Calu3 (cell line): ENCODE data around the gene ZNF277. TPM values are rescaled to one million over a fixed set of nuclear protein-coding genes. Genes with fewer than 3 reads are reported as not detected.
A peak's percentile ranks its signal among the peaks of the same experiment; 100 is the strongest.

Source experiments
- BruUV-seq: library from RNA; stranded (reverse); fragments of 400-500 nt; replicated peaks from 2 replicates; lab custom pipeline; 2021; lab: Mats Ljungman, UMichigan
- CTCF ChIA-PET: fragments of 300-600 bp; sonication (Branson Sonifier 250); formaldehyde crosslinking; loops from one replicate; lab custom pipeline; 2022; ENCODE audit warnings: antibody characterized with exemption; lab: Charles Lee
- DNase-seq: peaks from one replicate; pipeline ENCODE4 v3.0.0; 2022
- H3K27ac Mint-ChIP-seq: one replicate; pipeline ENCODE4 v1.8.0; 2022; ENCODE audit warnings: mixed read lengths; ENCODE audit not compliant: unreplicated experiment
- H3K27me3 Mint-ChIP-seq: one replicate; pipeline ENCODE4 v1.8.0; 2022; ENCODE audit warnings: mixed read lengths; ENCODE audit not compliant: unreplicated experiment
- H3K36me3 Mint-ChIP-seq: one replicate; pipeline ENCODE4 v1.8.0; 2022; ENCODE audit warnings: mild to moderate bottlenecking, moderate library complexity, mixed read lengths; ENCODE audit not compliant: insufficient read depth, unreplicated experiment
- H3K4me1 Mint-ChIP-seq: one replicate; pipeline ENCODE4 v1.8.0; 2022; ENCODE audit warnings: mild to moderate bottlenecking, low read depth, mixed read lengths; ENCODE audit not compliant: unreplicated experiment
- H3K4me3 Mint-ChIP-seq: one replicate; pipeline ENCODE4 v1.8.0; 2022; ENCODE audit warnings: mild to moderate bottlenecking, low read depth, moderate library complexity, mixed read lengths; ENCODE audit not compliant: unreplicated experiment
- H3K9me3 Mint-ChIP-seq: one replicate; pipeline ENCODE4 v1.8.0; 2022; ENCODE audit warnings: low read depth, mixed read lengths; ENCODE audit not compliant: unreplicated experiment
- intact Hi-C: fragments of 100-400 bp; cut with micrococcal nuclease; formaldehyde crosslinking; loops from one replicate; pipeline ENCODE4 v1.10.0; 2022; ENCODE audit not compliant: unreplicated experiment
- total RNA-seq: library from RNA; stranded (reverse); gene quantifications from 2 replicates; pipeline ENCODE4 v1.2.3, GENCODE V29; 2022
- TF ChIP-seq, protein P1 (sequence below): fragments of 200-600 bp; IDR thresholded peaks from one replicate; pipeline ENCODE4 v1.8.0; 2022; ENCODE audit warnings: antibody characterized with exemption; ENCODE audit not compliant: unreplicated experiment

ZNF277 gene
- total RNA-seq, 1 experiment from 2014 or later = 18.1 TPM

DNA sequence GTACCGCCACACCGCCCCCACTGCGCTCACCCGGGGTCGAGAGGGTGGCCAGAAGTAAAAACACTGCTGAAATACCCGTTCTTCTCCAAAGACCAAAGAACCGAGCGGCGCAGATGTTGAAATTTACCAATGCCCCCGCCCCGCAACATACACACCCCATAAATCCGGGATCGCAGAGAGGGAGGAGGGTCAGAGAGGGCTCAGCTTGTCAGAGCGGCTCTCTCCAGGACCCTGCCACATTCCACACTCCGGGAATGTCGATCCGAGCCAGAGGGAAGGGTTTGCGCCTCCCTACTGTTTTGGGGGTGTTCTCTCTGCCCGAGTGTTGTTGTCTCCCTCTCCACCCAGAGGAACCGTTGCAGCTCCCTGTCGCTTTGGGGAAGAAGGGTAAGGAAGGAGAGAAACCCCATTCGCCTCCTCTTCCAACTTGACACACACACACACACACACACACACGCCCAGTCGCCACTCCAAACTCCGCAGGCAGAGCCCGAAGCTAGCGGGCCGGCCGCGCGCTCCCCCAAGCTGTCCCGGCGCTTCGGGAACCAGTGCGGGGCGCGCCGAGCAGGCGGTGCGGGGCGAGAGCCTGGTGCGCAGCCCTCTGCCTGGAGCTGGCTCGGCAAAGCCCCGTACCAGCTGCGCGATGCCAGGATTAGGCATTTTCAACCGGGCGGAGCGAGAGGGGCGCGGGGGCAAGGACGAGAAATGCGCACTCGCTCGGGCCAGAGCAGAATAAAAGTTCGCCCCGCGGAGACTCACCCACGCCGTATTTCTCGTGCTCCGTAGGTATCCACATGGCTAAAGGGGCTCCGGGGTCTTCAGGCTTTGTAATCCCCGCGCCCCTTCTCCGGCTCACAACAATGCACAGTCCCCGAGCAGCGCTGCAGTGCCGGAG is 905 bp upstream of the ZNF277 start:
- TF ChIP-seq, protein P1, sequence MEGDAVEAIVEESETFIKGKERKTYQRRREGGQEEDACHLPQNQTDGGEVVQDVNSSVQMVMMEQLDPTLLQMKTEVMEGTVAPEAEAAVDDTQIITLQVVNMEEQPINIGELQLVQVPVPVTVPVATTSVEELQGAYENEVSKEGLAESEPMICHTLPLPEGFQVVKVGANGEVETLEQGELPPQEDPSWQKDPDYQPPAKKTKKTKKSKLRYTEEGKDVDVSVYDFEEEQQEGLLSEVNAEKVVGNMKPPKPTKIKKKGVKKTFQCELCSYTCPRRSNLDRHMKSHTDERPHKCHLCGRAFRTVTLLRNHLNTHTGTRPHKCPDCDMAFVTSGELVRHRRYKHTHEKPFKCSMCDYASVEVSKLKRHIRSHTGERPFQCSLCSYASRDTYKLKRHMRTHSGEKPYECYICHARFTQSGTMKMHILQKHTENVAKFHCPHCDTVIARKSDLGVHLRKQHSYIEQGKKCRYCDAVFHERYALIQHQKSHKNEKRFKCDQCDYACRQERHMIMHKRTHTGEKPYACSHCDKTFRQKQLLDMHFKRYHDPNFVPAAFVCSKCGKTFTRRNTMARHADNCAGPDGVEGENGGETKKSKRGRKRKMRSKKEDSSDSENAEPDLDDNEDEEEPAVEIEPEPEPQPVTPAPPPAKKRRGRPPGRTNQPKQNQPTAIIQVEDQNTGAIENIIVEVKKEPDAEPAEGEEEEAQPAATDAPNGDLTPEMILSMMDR = no peak
- Mint-ChIP-seq H3K27ac (peak overlapping the region; percentile 42), H3K9me3 (no peaks in the 10 kb centered on the region), H3K27me3 (peaks cover 26% of the 10 kb centered on the region), H3K4me1 (peaks cover 19% of the 10 kb centered on the region), H3K4me3 (peak overlapping the region; percentile 96), H3K36me3 (peaks cover 33% of the 10 kb centered on the region)
- intact Hi-C loops = loop anchor here (10.0 kb wide), 1 partner anchor 209 kb away; no protein-coding TSS in a partner anchor
- no TSS peak for BruUV-seq
- CTCF ChIA-PET = interaction anchor here (0.6 to 1.5 kb wide), 5 partner anchors 24 to 887 kb away, joined by 3 read pairs; partner anchors contain the start of gene IFRD1
- peak; percentile 37 for DNase-seq

DNA sequence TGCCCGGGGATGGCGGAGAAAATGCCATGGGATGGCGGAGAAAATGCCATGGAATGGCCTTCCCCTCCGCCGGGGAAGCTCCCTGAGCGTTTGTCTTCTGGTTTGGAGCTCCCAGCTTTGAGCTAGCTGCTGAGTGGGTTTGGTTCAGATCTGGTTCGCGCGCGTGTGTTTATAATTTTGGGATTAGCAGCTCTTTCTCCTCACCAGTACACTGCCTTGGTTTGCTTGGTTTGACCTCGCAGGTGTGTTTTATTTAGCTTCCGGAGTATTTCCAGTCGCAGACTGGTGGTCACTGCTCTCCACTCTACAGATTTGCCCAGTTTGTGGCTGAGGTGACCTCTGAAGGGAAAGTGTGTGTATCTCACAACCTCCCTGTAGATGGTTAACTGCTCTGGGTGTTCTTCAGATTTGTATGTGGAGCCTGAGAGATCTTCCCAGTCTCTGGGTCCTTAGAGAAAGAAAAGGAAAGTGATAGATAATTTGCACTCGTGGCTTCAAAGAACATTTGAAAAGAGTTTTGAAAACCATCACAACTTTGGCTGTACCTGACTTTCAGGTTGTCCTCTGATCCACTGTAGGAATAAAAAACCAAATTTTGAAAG is 597 bp downstream of the ZNF277 start:
- peaks cover 30% of the 10 kb centered on the region for H3K4me1 Mint-ChIP-seq
- DNase-seq = no peak
- H3K4me3 Mint-ChIP-seq = peak overlapping the region; percentile 96
- CTCF ChIA-PET = interaction anchor here (0.8 to 1.5 kb wide), 2 partner anchors 8 to 276 kb away, joined by 3 read pairs; no protein-coding TSS in a partner anchor
- intact Hi-C loops = loop anchor here (10.0 kb wide), 1 partner anchor 208 kb away; no protein-coding TSS in a partner anchor
- TF ChIP-seq, protein P1 = no peak
- peaks cover 33% of the 10 kb centered on the region for H3K36me3 Mint-ChIP-seq
- H3K27me3 Mint-ChIP-seq = peaks cover 26% of the 10 kb centered on the region
- peak overlapping the region; percentile 76 for H3K27ac Mint-ChIP-seq
- no peaks in the 10 kb centered on the region for H3K9me3 Mint-ChIP-seq
- BruUV-seq = TSS peak; percentile 56

DNA sequence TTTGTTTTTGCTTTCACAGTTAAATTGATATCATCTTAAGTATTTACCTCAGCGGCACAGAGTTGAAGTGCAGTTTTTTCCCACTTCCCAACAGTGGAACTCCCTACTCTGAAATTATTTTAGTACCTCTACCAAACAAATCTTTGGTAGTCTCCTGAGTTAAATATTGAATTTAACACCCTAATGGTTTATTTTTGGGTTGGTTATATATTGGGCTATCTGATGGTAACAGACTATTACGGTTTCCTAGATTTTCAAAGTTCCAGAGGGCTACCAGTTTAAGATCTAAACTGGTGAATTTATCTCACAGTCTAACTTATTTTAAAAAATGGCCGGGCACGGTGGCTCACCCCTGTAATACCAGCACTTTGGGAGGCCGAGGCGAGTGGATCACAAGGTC is 1.3 kb downstream of the ZNF277 start:
- Mint-ChIP-seq H3K9me3 (no peaks in the 10 kb centered on the region), H3K4me1 (peaks cover 36% of the 10 kb centered on the region), H3K4me3 (peak overlapping the region; percentile 96), H3K27me3 (peaks cover 26% of the 10 kb centered on the region), H3K36me3 (peaks cover 33% of the 10 kb centered on the region), H3K27ac (peak overlapping the region; percentile 76)
- intact Hi-C loops = loop anchor here (10.0 kb wide), 1 partner anchor 207 kb away; no protein-coding TSS in a partner anchor
- BruUV-seq = no TSS peak
- TF ChIP-seq, protein P1 = no peak
- CTCF ChIA-PET = no interaction called here
- DNase-seq = no peak

DNA sequence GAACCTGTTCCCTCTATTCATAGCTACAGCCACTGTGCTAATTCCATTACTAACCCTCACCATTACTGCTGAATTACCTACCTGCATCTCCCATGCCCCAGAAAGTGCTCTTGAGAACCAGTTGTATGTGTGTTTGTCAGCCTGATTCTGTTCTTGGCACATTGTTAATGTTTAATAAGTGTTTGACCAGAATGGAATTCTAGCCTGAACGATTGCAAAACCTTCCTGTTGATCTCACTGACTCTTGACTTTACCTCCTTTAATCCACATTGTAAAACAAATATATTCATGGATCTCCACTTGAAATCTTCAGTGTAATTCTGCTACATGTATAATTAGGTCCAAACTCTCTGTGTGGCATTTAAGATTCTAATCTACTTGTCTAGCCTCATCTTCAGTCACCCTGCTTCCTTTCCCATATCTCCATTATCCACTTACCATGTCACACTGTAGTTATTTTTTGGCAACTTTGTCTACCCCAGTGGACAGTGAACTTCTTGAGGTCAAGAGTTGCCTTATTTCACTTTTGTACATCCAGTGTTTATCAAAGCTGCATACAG is 4.9 kb downstream of the ZNF277 start:
- peak; percentile 19 for DNase-seq
- TF ChIP-seq, protein P1 = no peak
- Mint-ChIP-seq H3K27me3 (no peaks in the 10 kb centered on the region), H3K27ac (peak overlapping the region; percentile 35), H3K4me3 (no peak overlapping the region), H3K9me3 (no peaks in the 10 kb centered on the region), H3K4me1 (peaks cover 23% of the 10 kb centered on the region), H3K36me3 (peaks cover 15% of the 10 kb centered on the region)
- CTCF ChIA-PET = no interaction called here
- no TSS peak for BruUV-seq
- intact Hi-C loops = loop anchor here (10.0 kb wide), 1 partner anchor 283 kb away; no protein-coding TSS in a partner anchor
